Renal cortical epithelial cell (primary cell): ENCODE measurements around the gene CEBPE. TPM values are rescaled to one million over a fixed set of nuclear protein-coding genes. Genes with fewer than 3 reads are reported as not detected.

Experiments
- DNase-seq: peaks from one replicate; pipeline ENCODE4 v3.0.0-alpha.2; 2011; ENCODE audit warnings: low read depth
- total RNA-seq: library from RNA; depleted of rRNA; stranded (reverse); fragments of >200 nt; gene quantifications from 2 replicates; pipeline ENCODE4 v1.2.3, GENCODE V29; 2014

The CEBPE gene
- total RNA-seq, 1 donor from 2014 or later, result not detected

- no peak for DNase-seq
Measured at GRCh38 chr14:23102801-23103200, 16.3 kb downstream of the CEBPE start.

- no peak for DNase-seq
Measured at GRCh38 chr14:23101986-23102625, 16.9 kb downstream of the CEBPE start.

- DNase-seq, result no peak
Measured at GRCh38 chr14:23101213-23101970, 17.7 kb downstream of the CEBPE start.

- no peak for DNase-seq
Measured at GRCh38 chr14:23099212-23099861, 19.7 kb downstream of the CEBPE start.

- DNase-seq, result no peak
Measured at GRCh38 chr14:23097786-23098185, 21.3 kb downstream of the CEBPE start.

- peak; percentile 99 for DNase-seq
Measured at GRCh38 chr14:23095196-23096108, 23.6 kb downstream of the CEBPE start, which contains the start of gene C14orf119. TSS of gene C14orf119 (plus strand) at chr14:23095505. CDS start at chr14:23097659, 2,154 bp downstream.

- peak; percentile 79 for DNase-seq
Measured at GRCh38 chr14:23094666-23095195, 24.3 kb downstream of the CEBPE start, which contains the start of gene ACIN1. TSS of gene ACIN1 (minus strand) at chr14:23095136. CDS start at chr14:23095112, 24 bp downstream.

- DNase-seq, result no peak
Measured at GRCh38 chr14:23093991-23094665, 24.9 kb downstream of the CEBPE start.

- DNase-seq, result no peak
Measured at GRCh38 chr14:23093526-23093925, 25.5 kb downstream of the CEBPE start.

GRCh38 chr14:23093104-23093503 lies 26.0 kb downstream of the CEBPE start:
- DNase-seq, result no peak

GRCh38 chr14:23091294-23092225 lies 27.5 kb downstream of the CEBPE start:
- DNase-seq, result no peak

- DNase-seq, result no peak
Measured at GRCh38 chr14:23090254-23090636, 28.8 kb downstream of the CEBPE start.

- DNase-seq, result no peak
Measured at GRCh38 chr14:23089498-23090253, 29.4 kb downstream of the CEBPE start.

- DNase-seq, result no peak
Measured at GRCh38 chr14:23086565-23086964, 32.5 kb downstream of the CEBPE start.

- no peak for DNase-seq
Measured at GRCh38 chr14:23085458-23085857, 33.6 kb downstream of the CEBPE start.

- DNase-seq, result no peak
Measured at GRCh38 chr14:23080474-23080873, 38.6 kb downstream of the CEBPE start.

GRCh38 chr14:23079716-23080115 lies 39.3 kb downstream of the CEBPE start:
- no peak for DNase-seq

GRCh38 chr14:23078692-23079116 lies 40.4 kb downstream of the CEBPE start:
- DNase-seq, result peak; percentile 98

- no peak for DNase-seq
Measured at GRCh38 chr14:23077962-23078361, 41.1 kb downstream of the CEBPE start.
